ENCODE results near the gene NCR2.

NCR2 gene

GRCh38 chr6:41331401-41332150, 3.8 kb upstream of the NCR2 start:
- no peak for DNase-seq (ENCODE audit: low read depth)

GRCh38 chr6:41332241-41332640, 3.2 kb upstream of the NCR2 start:
- no peak for DNase-seq (ENCODE audit: low read depth)

GRCh38 chr6:41332842-41333736, 2.3 kb upstream of the NCR2 start:
- DNase-seq (ENCODE audit: low read depth) = no peak

- no peak for DNase-seq (ENCODE audit: low read depth)
Observed at GRCh38 chr6:41334482-41335040, 847 bp upstream of the NCR2 start.

GRCh38 chr6:41335943-41336342, 535 bp downstream of the NCR2 start:
- no peak for DNase-seq (ENCODE audit: low read depth)

GRCh38 chr6:41336824-41337223, 1.4 kb downstream of the NCR2 start:
- DNase-seq (ENCODE audit: low read depth) = no peak

GRCh38 chr6:41337709-41338108, 2.3 kb downstream of the NCR2 start:
- no peak for DNase-seq (ENCODE audit: low read depth)

- DNase-seq (ENCODE audit: low read depth) = no peak
Observed at GRCh38 chr6:41338659-41339058, 3.3 kb downstream of the NCR2 start.

- DNase-seq (ENCODE audit: low read depth) = no peak
Observed at GRCh38 chr6:41341580-41341979, 6.2 kb downstream of the NCR2 start.

- DNase-seq (ENCODE audit: low read depth) = no peak
Observed at GRCh38 chr6:41342241-41342640, 6.8 kb downstream of the NCR2 start.

GRCh38 chr6:41343641-41344187, 8.3 kb downstream of the NCR2 start:
- DNase-seq (ENCODE audit: low read depth) = no peak

GRCh38 chr6:41344876-41345275, 9.5 kb downstream of the NCR2 start:
- peak; percentile 33 for DNase-seq (ENCODE audit: low read depth)

- no peak for DNase-seq (ENCODE audit: low read depth)
Observed at GRCh38 chr6:41345901-41346300, 10.5 kb downstream of the NCR2 start.

- no peak for DNase-seq (ENCODE audit: low read depth)
Observed at GRCh38 chr6:41346441-41346840, 11.0 kb downstream of the NCR2 start.

GRCh38 chr6:41347378-41348050, 12.1 kb downstream of the NCR2 start:
- DNase-seq (ENCODE audit: low read depth) = no peak

GRCh38 chr6:41348934-41349333, 13.5 kb downstream of the NCR2 start:
- no peak for DNase-seq (ENCODE audit: low read depth)

GRCh38 chr6:41352396-41352795, 17.0 kb downstream of the NCR2 start:
- no peak for DNase-seq (ENCODE audit: low read depth)

GRCh38 chr6:41352907-41353306, 17.5 kb downstream of the NCR2 start:
- DNase-seq (ENCODE audit: low read depth) = no peak

- DNase-seq (ENCODE audit: low read depth) = no peak
Observed at GRCh38 chr6:41353333-41353732, 17.9 kb downstream of the NCR2 start.

- DNase-seq (ENCODE audit: low read depth) = no peak
Observed at GRCh38 chr6:41355952-41356351, 20.5 kb downstream of the NCR2 start.

GRCh38 chr6:41356825-41357224, 21.4 kb downstream of the NCR2 start:
- no peak for DNase-seq (ENCODE audit: low read depth)

GRCh38 chr6:41358503-41358902, 23.1 kb downstream of the NCR2 start:
- DNase-seq (ENCODE audit: low read depth) = no peak
